ENCODE results near the gene DAPP1. TPM values are rescaled to one million over a fixed set of nuclear protein-coding genes. Genes with fewer than 3 reads are reported as not detected.

Gene DAPP1
- total and polyA plus RNA-seq, 2 of the 4 experiments (the other 2 are of a cell fraction): not detected

DNA sequence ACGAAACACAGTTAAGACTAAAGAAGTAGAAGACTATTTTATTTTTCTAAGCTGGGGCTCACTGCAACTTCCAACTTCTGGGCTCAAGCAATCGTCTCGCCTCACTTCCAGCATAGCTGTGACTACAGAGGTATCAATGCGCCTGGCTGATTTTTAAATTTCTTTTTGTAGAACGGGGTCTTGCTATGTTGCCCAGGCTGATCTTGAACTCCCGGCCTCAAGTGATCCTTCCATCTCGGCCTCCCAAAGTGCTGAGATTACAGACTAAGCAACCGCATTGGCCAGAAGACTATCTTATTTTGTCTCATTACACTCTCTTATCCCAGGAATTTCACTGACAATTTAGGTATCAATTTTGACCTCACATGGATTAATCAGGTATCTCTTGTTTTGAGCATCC, 76.4 kb downstream of the DAPP1 start:
- Histone ChIP-seq H4K5ac (ENCODE audit: low read depth, low read length) (peak overlapping the region; percentile 36; the same call in 1 of the 2 replicates), H3K4me3 (ENCODE audit: insufficient read depth, low read depth, low read length) (peak overlapping the region; percentile 99), H3K18ac (ENCODE audit: low read depth, low read length) (no peak overlapping the region), H2AFZ (replicated peaks; ENCODE audit: low read length, poor library complexity) (no peak overlapping the region), H4K91ac (ENCODE audit: insufficient read depth, low read depth, low read length) (no peak overlapping the region), H3K27me3 (ENCODE audit: control insufficient read depth, insufficient read depth, low read length) (no peaks in the 10 kb centered on the region), H2BK120ac (ENCODE audit: low read depth, low read length) (no peak overlapping the region), H2AK9ac (replicated peaks; ENCODE audit: low read depth, low read length, poor library complexity) (no peak overlapping the region), H2BK15ac (ENCODE audit: low read depth, low read length) (no peak overlapping the region), H3K4me2 (ENCODE audit: low read depth, low read length) (peak overlapping the region; percentile 58), H3K4me1 (ENCODE audit: control insufficient read depth, insufficient read depth, low read length) (peaks cover 4% of the 10 kb centered on the region), H3K27ac (ENCODE audit: insufficient read depth, low read length) (no peak overlapping the region), H2BK5ac (ENCODE audit: low read depth, low read length, poor library complexity, severe bottlenecking) (no peak overlapping the region), H4K8ac (ENCODE audit: low read depth in 2 of 2, low read length in 2 of 2) (peak overlapping the region; percentile 83 to 98; a peak in 1 of 4 replicates), H2BK20ac (ENCODE audit: low read depth, low read length) (no peak overlapping the region), H3K23ac (ENCODE audit: low read depth, low read length) (no peak overlapping the region), H3K36me3 (ENCODE audit: control insufficient read depth, insufficient read depth, low read length) (no peaks in the 10 kb centered on the region; the same call in 1 of the 2 replicates), H3K14ac (replicated peaks; ENCODE audit: low read depth, low read length) (no peak overlapping the region), H3K56ac (ENCODE audit: extremely low read depth, insufficient read depth, low read length) (no peak overlapping the region), H3K9me1 (ENCODE audit: insufficient read depth, low read length) (no peaks in the 10 kb centered on the region), H4K20me1 (ENCODE audit: insufficient read depth, low read length) (peaks cover under 1% of the 10 kb centered on the region; the same call in 1 of the 2 replicates), H3K4ac (ENCODE audit: low read depth, low read length) (no peak overlapping the region), H3K79me1 (ENCODE audit: low read depth in 1 of 2, low read length in 2 of 2) (peaks cover 4 to 30% of the 10 kb centered on the region in 2 experiments), H3K9ac (ENCODE audit: low read depth, low read length) (peak overlapping the region; percentile 95; the same call in 1 of the 2 replicates), H3K9me3 (ENCODE audit: control insufficient read depth, insufficient read depth, low read length) (no peaks in the 10 kb centered on the region), H2AK5ac (ENCODE audit: low read depth, low read length) (no peak overlapping the region)
- intact Hi-C loops (cut with micrococcal nuclease): loop anchor here (5.0 kb wide), 1 partner anchor 171 kb away; no protein-coding TSS in a partner anchor
- BruUV-seq (replicated peaks): no TSS peak
- dilution Hi-C loops (cut with HindIII; ENCODE audit: low sequenced_read_pairs, unreplicated experiment): no loop called here
- ATAC-seq (ENCODE audit: low read depth) (no peak), DNase-seq (no peak)
- CTCF ChIA-PET: no interaction called here
- in situ Hi-C loops (cut with MboI; ENCODE audit: low sequenced_read_pairs): no loop called here
- POLR2A ChIA-PET (ENCODE audit: unreplicated experiment): no interaction called here
- WGBS, 2 experiments (ENCODE audit: extremely low coverage in 2 of 2, insufficient read length in 1 of 2): 94% methylated on average over 7 of the region's 8 CpGs; no CpG with 5 or more reads in 1 of the 2 experiments
- TF ChIP-seq, protein P1, sequence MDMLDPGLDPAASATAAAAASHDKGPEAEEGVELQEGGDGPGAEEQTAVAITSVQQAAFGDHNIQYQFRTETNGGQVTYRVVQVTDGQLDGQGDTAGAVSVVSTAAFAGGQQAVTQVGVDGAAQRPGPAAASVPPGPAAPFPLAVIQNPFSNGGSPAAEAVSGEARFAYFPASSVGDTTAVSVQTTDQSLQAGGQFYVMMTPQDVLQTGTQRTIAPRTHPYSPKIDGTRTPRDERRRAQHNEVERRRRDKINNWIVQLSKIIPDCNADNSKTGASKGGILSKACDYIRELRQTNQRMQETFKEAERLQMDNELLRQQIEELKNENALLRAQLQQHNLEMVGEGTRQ (IDR thresholded peaks at IDR 0.05; ENCODE audit: low read depth, low read length): no peak
- TF ChIP-seq MXI1 (IDR thresholded peaks at IDR 0.05; ENCODE audit: borderline replicate concordance, low read depth, low read length) (no peak), POLR2A (IDR thresholded peaks at IDR 0.05; ENCODE audit: low read depth, low read length) (no peak), MAZ (IDR thresholded peaks at IDR 0.05; ENCODE audit: borderline replicate concordance, low read depth, low read length) (no peak), RFX5 (IDR thresholded peaks at IDR 0.05; ENCODE audit: low read depth, low read length) (no peak), CHD1 (IDR thresholded peaks at IDR 0.05; ENCODE audit: low read depth, low read length) (no peak), NFE2L2 (IDR thresholded peaks at IDR 0.05; ENCODE audit: low read depth, low read length) (no peak), ELK1 (IDR thresholded peaks at IDR 0.05; ENCODE audit: borderline replicate concordance, low read depth, low read length) (no peak), MAFK (IDR thresholded peaks at IDR 0.05; ENCODE audit: low read depth, low read length) (no peak), SMC3 (IDR thresholded peaks at IDR 0.05; ENCODE audit: low read depth, low read length) (no peak), RCOR1 (IDR thresholded peaks at IDR 0.05; ENCODE audit: insufficient replicate concordance, low read length) (no peak), CEBPB (IDR thresholded peaks at IDR 0.05; ENCODE audit: low read depth, low read length) (no peak), FOS (IDR thresholded peaks at IDR 0.05; ENCODE audit: low read depth, low read length) (no peak), BHLHE40 (IDR thresholded peaks at IDR 0.05; ENCODE audit: low read depth, low read length) (no peak), RAD21 (IDR thresholded peaks at IDR 0.05; ENCODE audit: low read length) (no peak)
- TF ChIP-seq, protein P2, sequence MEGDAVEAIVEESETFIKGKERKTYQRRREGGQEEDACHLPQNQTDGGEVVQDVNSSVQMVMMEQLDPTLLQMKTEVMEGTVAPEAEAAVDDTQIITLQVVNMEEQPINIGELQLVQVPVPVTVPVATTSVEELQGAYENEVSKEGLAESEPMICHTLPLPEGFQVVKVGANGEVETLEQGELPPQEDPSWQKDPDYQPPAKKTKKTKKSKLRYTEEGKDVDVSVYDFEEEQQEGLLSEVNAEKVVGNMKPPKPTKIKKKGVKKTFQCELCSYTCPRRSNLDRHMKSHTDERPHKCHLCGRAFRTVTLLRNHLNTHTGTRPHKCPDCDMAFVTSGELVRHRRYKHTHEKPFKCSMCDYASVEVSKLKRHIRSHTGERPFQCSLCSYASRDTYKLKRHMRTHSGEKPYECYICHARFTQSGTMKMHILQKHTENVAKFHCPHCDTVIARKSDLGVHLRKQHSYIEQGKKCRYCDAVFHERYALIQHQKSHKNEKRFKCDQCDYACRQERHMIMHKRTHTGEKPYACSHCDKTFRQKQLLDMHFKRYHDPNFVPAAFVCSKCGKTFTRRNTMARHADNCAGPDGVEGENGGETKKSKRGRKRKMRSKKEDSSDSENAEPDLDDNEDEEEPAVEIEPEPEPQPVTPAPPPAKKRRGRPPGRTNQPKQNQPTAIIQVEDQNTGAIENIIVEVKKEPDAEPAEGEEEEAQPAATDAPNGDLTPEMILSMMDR (conservative IDR thresholded peaks at IDR 0.05; ENCODE audit: low read depth, low read length): no peak
